HCT116 (cell line): ENCODE data around the gene COL26A1. TPM values are rescaled to one million over a fixed set of nuclear protein-coding genes. Genes with fewer than 3 reads are reported as not detected.

Experiments used
- ATAC-seq: fragments of 200-7000 bp; cut with Tn5 transposase; 2 replicates; pipeline ENCODE4 v1.9.1; 2020; ENCODE audit warnings: mild to moderate bottlenecking, moderate library complexity
- BruUV-seq: library from RNA; stranded (reverse); fragments of 400-500 nt; replicated peaks from 2 replicates; lab custom pipeline; 2021; lab: Mats Ljungman, UMichigan
- CTCF ChIA-PET: fragments of 300-600 bp; sonication (Branson Sonifier 250); formaldehyde crosslinking; loops from one replicate; lab custom pipeline; 2021; ENCODE audit warnings: antibody characterized with exemption; lab: Charles Lee
- POLR2A ChIA-PET: fragments of 300-600, 350-600 bp; sonication (Branson Sonifier 250); formaldehyde crosslinking; loops from one replicate; lab custom pipeline; 2021; ENCODE audit warnings: antibody characterized with exemption; lab: Charles Lee
- RAD21 ChIA-PET, 2 experiments: fragments of 300-600 bp; sonication (Branson Sonifier 250); formaldehyde crosslinking; loops; one replicate each; lab custom pipeline; 2023; ENCODE audit warnings: low total read pairs in 2 of 2; ENCODE audit not compliant: uncharacterized antibody in 2 of 2, unreplicated experiment in 2 of 2, low non-redundant PET in 1 of 2; lab: Charles Lee
- DNase-seq: peaks from one replicate; pipeline ENCODE4 v3.0.0-alpha.2; 2010; ENCODE audit warnings: low read depth, low spot score
- H2AFZ ChIP-seq: fragments of 200-600 bp; shearing (Covaris generic), sonication (generic); 2 replicates; pipeline ENCODE4 v1.6.1; 2017; ENCODE audit warnings: low read depth, mixed run types, mixed read lengths, antibody characterized with exemption, low read length; ENCODE audit not compliant: poor library complexity, severe bottlenecking
- H3K27ac ChIP-seq: 2 replicates; pipeline ENCODE4 v1.5.1; 2012; ENCODE audit warnings: low read depth, low read length
- H3K27me3 ChIP-seq: fragments of 200-600 bp; sonication (generic); 2 replicates; pipeline ENCODE4 v1.6.1; 2016; ENCODE audit warnings: mixed run types, low read length, mixed read lengths; ENCODE audit not compliant: insufficient read depth
- H3K36me3 ChIP-seq, 2 experiments: fragments of 200-500 bp in 1 of 2; fragments of 200-600 bp in 1 of 2; sonication (Bioruptor generic) in 1 of 2; sonication (generic) in 1 of 2; 2 replicates each; pipeline versions ENCODE4 v1.5.1 to v1.6.1; 2014 to 2016; ENCODE audit warnings: low read length in 2 of 2, inconsistent platforms in 1 of 2, mixed read lengths in 1 of 2, mixed run types in 1 of 2; ENCODE audit not compliant: insufficient read depth in 2 of 2, control insufficient read depth in 1 of 2
- H3K4me1 ChIP-seq, 2 experiments: fragments of 200-600 bp in 1 of 2; sonication (generic) in 1 of 2; 2 replicates each; pipeline versions ENCODE4 v1.5.1 to v1.6.1; 2012 to 2017; ENCODE audit warnings: low read length in 2 of 2, inconsistent platforms in 1 of 2, mild to moderate bottlenecking in 1 of 2, mixed read lengths in 1 of 2, mixed run types in 1 of 2, moderate library complexity in 1 of 2; ENCODE audit not compliant: insufficient read depth in 2 of 2, control insufficient read depth in 1 of 2
- H3K4me2 ChIP-seq: fragments of 200-600 bp; sonication (generic); 2 replicates; pipeline ENCODE4 v1.6.1; 2017; ENCODE audit warnings: mixed run types, low read length, mixed read lengths
- H3K4me3 ChIP-seq, 2 experiments: fragments of 200-600 bp in 1 of 2; sonication (generic) in 1 of 2; replicated peaks in 1 of 2; 2 replicates each; pipeline ENCODE4 v1.5.1; 2011 to 2016; ENCODE audit warnings: low read length in 2 of 2, control low read depth in 1 of 2, low read depth in 1 of 2, mild to moderate bottlenecking in 1 of 2, mixed read lengths in 1 of 2, mixed run types in 1 of 2
- H3K79me2 ChIP-seq: fragments of 200-600 bp; sonication (generic); 2 replicates; pipeline ENCODE4 v1.6.1; 2017; ENCODE audit warnings: mild to moderate bottlenecking, mixed run types, low read length, moderate library complexity, mixed read lengths; ENCODE audit not compliant: insufficient read depth
- H3K9ac ChIP-seq: fragments of 200-600 bp; sonication (generic); 2 replicates; pipeline ENCODE4 v1.6.1; 2016; ENCODE audit warnings: low read length, mixed read lengths
- H3K9me2 ChIP-seq: fragments of 200-600 bp; sonication (generic), shearing (Covaris generic); 2 replicates; pipeline ENCODE4 v1.6.1; 2017; ENCODE audit warnings: mixed run types, mild to moderate bottlenecking, moderate library complexity; ENCODE audit not compliant: insufficient read depth
- H3K9me3 ChIP-seq, 2 experiments: fragments of 200-500 bp in 1 of 2; fragments of 200-600 bp in 1 of 2; sonication (Bioruptor generic) in 1 of 2; sonication (generic) in 1 of 2; 2 replicates each; pipeline ENCODE4 v1.6.1; 2014 to 2017; ENCODE audit warnings: low read length in 2 of 2, mixed read lengths in 2 of 2, inconsistent platforms in 1 of 2, low read depth in 1 of 2, mild to moderate bottlenecking in 1 of 2, mixed run types in 1 of 2, moderate library complexity in 1 of 2; ENCODE audit not compliant: control insufficient read depth in 1 of 2, insufficient read depth in 1 of 2
- H4K20me1 ChIP-seq: fragments of 200-600 bp; sonication (generic), shearing (Covaris generic); 2 replicates; pipeline ENCODE4 v1.6.1; 2017; ENCODE audit warnings: mixed run types, mild to moderate bottlenecking, moderate library complexity; ENCODE audit not compliant: insufficient read depth
- CBX3 ChIP-seq: IDR thresholded peaks from 2 replicates; pipeline ENCODE4 v1.6.1; 2012; ENCODE audit warnings: low read depth
- CTCF ChIP-seq, 3 experiments: fragments of 200-600 bp in 1 of 3; sonication (generic) in 1 of 3; IDR thresholded peaks in 2 of 3; conservative IDR thresholded peaks in 1 of 3; 2 replicates each; pipeline ENCODE4 v1.5.1; 2012 to 2017; ENCODE audit warnings: low read depth in 2 of 3, low read length in 2 of 3, antibody characterized with exemption in 1 of 3, borderline replicate concordance in 1 of 3, control low read depth in 1 of 3, mild to moderate bottlenecking in 1 of 3, mixed read lengths in 1 of 3, mixed run types in 1 of 3, moderate library complexity in 1 of 3; ENCODE audit not compliant: insufficient read depth in 1 of 3
- ELF1 ChIP-seq: IDR thresholded peaks from 2 replicates; pipeline ENCODE4 v1.6.1; 2012; ENCODE audit warnings: low read depth, borderline replicate concordance
- EZH2 ChIP-seq: fragments of 200-600 bp; sonication (generic); IDR thresholded peaks from 2 replicates; pipeline ENCODE4 v1.6.1; 2017; ENCODE audit warnings: antibody characterized with exemption, mixed run types
- JUND ChIP-seq: IDR thresholded peaks from 2 replicates; pipeline ENCODE4 v1.6.1; 2012
- POLR2A ChIP-seq: IDR thresholded peaks from 2 replicates; pipeline ENCODE4 v1.7.0; 2011; ENCODE audit warnings: borderline replicate concordance; ENCODE audit not compliant: insufficient read depth, insufficient read length; ENCODE audit errors: extremely low read depth
- POLR2AphosphoS5 ChIP-seq: IDR thresholded peaks from 2 replicates; pipeline ENCODE4 v1.6.1; 2011; ENCODE audit warnings: mild to moderate bottlenecking, low read depth, low read length, moderate library complexity
- RAD21 ChIP-seq: IDR thresholded peaks from 2 replicates; pipeline ENCODE4 v1.6.1; 2012; ENCODE audit warnings: low read depth, mild to moderate bottlenecking
- REST ChIP-seq: IDR thresholded peaks from 2 replicates; pipeline ENCODE4 v1.6.1; 2012; ENCODE audit warnings: low read depth
- SIN3A ChIP-seq: IDR thresholded peaks from 2 replicates; pipeline ENCODE4 v1.6.1; 2012; ENCODE audit warnings: low read depth
- intact Hi-C: fragments of 100-400 bp; cut with micrococcal nuclease; formaldehyde crosslinking; loops from 2 replicates; pipeline ENCODE4 v1.10.0; 2022
- total RNA-seq: library from RNA; stranded (reverse); gene quantifications from one replicate; pipeline ENCODE4 v1.2.1, GENCODE V29; 2021; ENCODE audit not compliant: unreplicated experiment

COL26A1 gene
- total RNA-seq, 1 experiment from 2014 or later, result 0.27 TPM

GRCh38 chr7:101554584-101555268, 192.1 kb downstream of the COL26A1 start:
- Histone ChIP-seq H3K27ac (no peak overlapping the region), H3K9me3 (no peaks in the 10 kb centered on the region), H3K27me3 (no peaks in the 10 kb centered on the region), H3K9me2 (no peaks in the 10 kb centered on the region), H2AFZ (no peak overlapping the region), H3K9ac (no peak overlapping the region), H3K4me3 (no peak overlapping the region), H3K36me3 (no peaks in the 10 kb centered on the region), H3K4me1 (peaks cover 0 to 3% of the 10 kb centered on the region in 2 experiments; a peak in 1 of 4 replicates), H4K20me1 (no peaks in the 10 kb centered on the region)
- ChIA-PET CTCF (interaction anchor here (1.5 kb wide), 1 partner anchor 11 kb away, joined by 3 read pairs; no protein-coding TSS in a partner anchor), RAD21 (no interaction called here), POLR2A (no interaction called here)
- no peak for ATAC-seq
- intact Hi-C loops, result no loop called here
- no TSS peak for BruUV-seq
- no peak for TF ChIP-seq CTCF (IDR thresholded peaks at IDR 0.05 in 2 of 3, conservative IDR thresholded peaks at IDR 0.05 in 1 of 3; ENCODE audit: borderline replicate concordance in 1 of 3, insufficient read depth in 1 of 3, low read depth in 2 of 3, low read length in 2 of 3)
- TF ChIP-seq CBX3, result no peak
- TF ChIP-seq SIN3A, result no peak
- no peak for TF ChIP-seq EZH2
- TF ChIP-seq, all 23 proteins: peak for 0
- H3K79me2 ChIP-seq, result no peaks in the 10 kb centered on the region
- no peak for DNase-seq
- no peak overlapping the region for H3K4me2 ChIP-seq

- ATAC-seq, result no peak
- no peak for TF ChIP-seq POLR2A
- TF ChIP-seq ELF1, result no peak
- TF ChIP-seq POLR2AphosphoS5, result no peak
- TF ChIP-seq RAD21, result no peak
- TF ChIP-seq JUND, result no peak
- TF ChIP-seq REST, result no peak
- TF ChIP-seq CTCF (IDR thresholded peaks at IDR 0.05 in 2 of 3, conservative IDR thresholded peaks at IDR 0.05 in 1 of 3; ENCODE audit: borderline replicate concordance in 1 of 3, insufficient read depth in 1 of 3, low read depth in 2 of 3, low read length in 2 of 3), result no peak
Measured at GRCh38 chr7:101555269-101555920, 192.7 kb downstream of the COL26A1 start.

More at GRCh38 chr7:101555269-101555920, 192.7 kb downstream of the COL26A1 start:
- RAD21 ChIA-PET, result no interaction called here
- Histone ChIP-seq H3K9me3 (no peaks in the 10 kb centered on the region), H3K9me2 (no peaks in the 10 kb centered on the region), H3K4me3 (no peak overlapping the region), H3K27ac (no peak overlapping the region), H3K79me2 (no peaks in the 10 kb centered on the region), H3K9ac (no peak overlapping the region), H3K36me3 (no peaks in the 10 kb centered on the region), H2AFZ (no peak overlapping the region), H3K4me2 (no peak overlapping the region), H4K20me1 (no peaks in the 10 kb centered on the region), H3K4me1 (peaks cover 0 to 3% of the 10 kb centered on the region in 2 experiments; a peak in 1 of 4 replicates), H3K27me3 (no peaks in the 10 kb centered on the region)
- intact Hi-C loops, result no loop called here
- no TSS peak for BruUV-seq
- CTCF ChIA-PET, result no interaction called here
- POLR2A ChIA-PET, result no interaction called here
- no peak for DNase-seq
